Glomerular visceral epithelial cell (primary cell): ENCODE data around the gene F2RL2.

Source experiments
- DNase-seq: peaks from one replicate; pipeline ENCODE4 v3.0.0-alpha.2; 2016; ENCODE audit errors: extremely low spot score

The F2RL2 gene

GRCh38 chr5:76583163-76584047 lies 39.8 kb downstream of the F2RL2 start:
- no peak for DNase-seq

- no peak for DNase-seq
Observed at GRCh38 chr5:76582230-76583162, 40.7 kb downstream of the F2RL2 start.

GRCh38 chr5:76580981-76581380 lies 42.2 kb downstream of the F2RL2 start:
- no peak for DNase-seq

GRCh38 chr5:76579166-76579937 lies 43.9 kb downstream of the F2RL2 start:
- no peak for DNase-seq

- no peak for DNase-seq
Observed at GRCh38 chr5:76576996-76577395, 46.2 kb downstream of the F2RL2 start.

GRCh38 chr5:76576450-76576849 lies 46.8 kb downstream of the F2RL2 start:
- DNase-seq = no peak

- DNase-seq = no peak
Observed at GRCh38 chr5:76571559-76571958, 51.6 kb downstream of the F2RL2 start.

- no peak for DNase-seq
Observed at GRCh38 chr5:76570153-76570552, 53.0 kb downstream of the F2RL2 start.
